Measurements from ENCODE around the gene FOXQ1.
"Not testable (repeated sequence)": the region's sequence is repeated elsewhere in the genome, so short reads cannot be mapped to it uniquely, and the experiment has no call there.

FOXQ1 gene

GRCh38 chr6:1324936-1325335, 13.0 kb downstream of the FOXQ1 start:
- no peak for DNase-seq

GRCh38 chr6:1325461-1326309, 13.8 kb downstream of the FOXQ1 start:
- no peak for DNase-seq

GRCh38 chr6:1326535-1327121, 14.7 kb downstream of the FOXQ1 start:
- DNase-seq: no peak

GRCh38 chr6:1327630-1328029, 15.7 kb downstream of the FOXQ1 start:
- no peak for DNase-seq

- DNase-seq: no peak
These were observed 16.4 kb downstream of the FOXQ1 start for GRCh38 chr6:1328129-1328800.

GRCh38 chr6:1329708-1330107, 17.8 kb downstream of the FOXQ1 start:
- DNase-seq: no peak

GRCh38 chr6:1334684-1335083, 22.8 kb downstream of the FOXQ1 start:
- DNase-seq: no peak

GRCh38 chr6:1335367-1336037, 23.6 kb downstream of the FOXQ1 start:
- DNase-seq: no peak

DNA sequence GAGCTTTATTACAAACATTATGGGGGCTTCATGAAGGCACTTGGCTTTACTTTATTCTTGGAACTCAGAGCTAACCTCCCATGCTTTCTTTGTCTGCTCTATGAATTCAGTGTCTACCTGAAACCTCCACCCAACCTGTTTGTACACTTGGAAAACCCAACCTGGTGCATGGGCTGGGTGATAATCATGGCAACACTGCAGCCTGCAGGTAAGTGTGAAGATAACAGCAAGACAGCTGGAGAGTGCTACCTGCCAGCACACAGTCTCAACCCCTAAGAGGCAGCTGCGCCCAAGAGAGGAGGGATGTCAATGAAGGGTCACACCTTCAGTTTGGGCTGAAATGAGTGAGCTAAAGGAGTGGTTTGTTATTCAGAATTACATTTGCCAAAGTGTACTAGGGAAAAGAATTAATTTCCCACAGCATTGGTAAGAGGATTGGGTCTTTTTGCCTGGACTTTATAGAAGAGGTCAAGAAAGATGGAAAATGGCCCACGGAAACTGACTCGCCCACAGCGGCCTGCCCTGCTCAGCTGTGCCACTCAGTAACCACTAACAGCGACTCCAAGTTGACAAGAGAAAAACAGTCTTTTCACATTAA, 24.4 kb downstream of the FOXQ1 start:
- DNase-seq: no peak

DNA sequence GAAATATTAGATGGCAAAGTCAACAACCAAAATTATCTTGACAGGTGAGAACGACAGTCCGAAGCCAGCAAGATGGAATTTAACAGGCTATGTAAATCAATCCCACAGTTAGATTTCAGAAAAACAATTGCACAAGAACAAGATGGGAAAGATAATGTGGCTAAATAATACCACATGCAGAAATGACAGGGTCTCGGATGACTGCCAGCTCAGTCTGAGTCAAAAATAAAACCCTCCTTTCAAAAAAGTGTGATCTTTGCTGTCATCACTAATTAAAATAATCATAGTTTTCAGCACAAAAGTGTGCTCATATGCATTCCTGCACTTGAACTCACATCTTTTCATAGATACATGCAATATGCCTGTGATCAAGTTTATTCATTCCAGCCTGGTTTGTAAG, 25.9 kb downstream of the FOXQ1 start:
- no peak for DNase-seq

DNA sequence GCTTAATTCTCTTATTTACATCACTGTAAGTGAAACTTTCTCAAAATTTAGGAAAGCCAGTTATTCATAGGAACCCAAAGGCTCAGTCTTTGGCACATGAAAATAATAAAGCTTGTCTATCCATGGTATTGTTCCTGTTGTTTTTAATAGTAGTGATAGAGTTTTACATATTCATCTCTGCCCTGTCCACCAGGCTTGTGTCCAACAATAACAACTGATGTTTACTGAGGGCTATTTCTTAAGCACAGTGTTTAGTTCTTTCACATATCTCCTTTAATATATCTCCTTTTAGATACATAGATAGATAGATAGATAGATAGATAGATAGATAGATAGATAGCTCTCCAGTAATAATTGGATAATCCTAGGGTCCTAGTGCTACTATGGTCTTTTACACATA, 34.2 kb downstream of the FOXQ1 start:
- DNase-seq: no peak

GRCh38 chr6:1346558-1347091, 34.7 kb downstream of the FOXQ1 start:
- no peak for DNase-seq

DNA sequence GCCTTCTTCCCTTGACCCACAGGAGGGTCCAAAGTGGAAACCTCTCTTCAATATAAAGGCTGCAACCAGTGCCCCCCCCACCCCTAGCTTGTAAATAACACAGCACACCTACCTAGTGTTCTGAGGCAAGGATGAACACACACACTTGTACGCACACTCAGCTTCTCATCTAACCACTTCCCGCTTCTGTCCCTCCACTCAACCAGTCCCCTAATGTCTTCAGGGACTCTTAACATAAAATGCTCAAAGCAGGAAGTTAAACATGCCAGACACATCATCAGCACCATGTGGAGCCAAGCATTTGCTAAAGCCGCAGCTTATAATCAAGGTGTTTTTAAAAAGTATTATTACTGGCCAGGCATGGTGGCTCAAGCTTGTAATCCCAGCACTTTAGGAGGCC, 35.3 kb downstream of the FOXQ1 start:
- DNase-seq: no peak

- no peak for DNase-seq
These were observed 36.8 kb downstream of the FOXQ1 start for GRCh38 chr6:1348675-1349074.

DNA sequence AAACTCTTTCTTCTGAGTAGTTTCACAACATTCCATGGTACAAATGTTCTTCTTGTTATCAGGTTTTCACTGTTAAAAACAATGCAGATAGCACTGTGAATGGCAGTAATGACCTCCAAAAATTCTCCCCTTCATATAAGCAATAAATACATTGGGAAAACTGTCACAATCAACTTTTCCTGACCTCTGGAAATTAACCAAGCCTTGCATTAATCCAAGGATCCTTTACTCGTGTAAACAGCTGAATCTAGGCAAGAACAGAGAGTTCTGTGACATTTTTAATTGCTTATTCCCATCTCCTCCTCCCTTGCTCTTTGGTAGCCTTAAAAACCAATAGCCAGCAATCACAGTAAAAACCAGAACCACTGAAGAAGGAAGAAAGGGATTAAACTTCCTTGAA, 37.8 kb downstream of the FOXQ1 start:
- no peak for DNase-seq

GRCh38 chr6:1351381-1352008, 39.6 kb downstream of the FOXQ1 start:
- DNase-seq: no peak

DNA sequence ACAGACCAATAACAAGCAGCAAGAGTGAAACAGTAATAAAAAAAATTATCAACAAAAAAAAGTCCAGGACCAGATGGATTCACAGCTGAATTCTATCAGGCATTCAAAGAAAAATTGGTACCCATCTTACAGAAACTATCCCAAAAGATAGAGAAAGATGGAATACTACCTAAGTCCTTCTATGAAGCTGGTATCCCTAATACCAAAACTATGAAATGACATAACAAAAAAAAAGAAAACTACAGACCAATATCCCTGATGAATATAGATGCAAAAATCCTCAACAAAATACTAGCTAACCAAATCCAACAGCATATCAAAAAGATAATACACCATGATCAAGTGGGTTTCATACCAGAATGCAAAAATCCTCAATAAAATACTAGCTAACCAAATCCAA, 43.2 kb downstream of the FOXQ1 start:
- not testable (repeated sequence) for DNase-seq

DNA sequence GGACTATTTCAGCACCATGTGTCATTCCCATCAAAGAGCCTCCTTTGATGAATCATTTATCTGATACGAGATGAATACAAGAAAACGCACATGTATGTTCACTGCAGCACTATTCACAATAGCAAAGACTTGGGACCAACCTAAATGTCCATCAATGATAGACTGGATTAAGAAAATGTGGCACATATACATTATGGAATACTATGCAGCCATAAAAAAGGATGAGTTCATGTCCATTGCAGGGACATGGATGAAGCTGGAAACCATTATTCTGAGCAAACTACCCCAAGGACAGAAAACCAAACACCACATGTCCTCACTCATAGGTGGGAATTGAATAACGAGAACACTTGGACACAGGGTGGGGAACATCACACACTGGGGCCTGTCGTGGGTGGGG, 49.8 kb downstream of the FOXQ1 start:
- not testable (repeated sequence) for DNase-seq

- no peak for DNase-seq
These were observed 50.7 kb downstream of the FOXQ1 start for GRCh38 chr6:1362643-1363042.

DNA sequence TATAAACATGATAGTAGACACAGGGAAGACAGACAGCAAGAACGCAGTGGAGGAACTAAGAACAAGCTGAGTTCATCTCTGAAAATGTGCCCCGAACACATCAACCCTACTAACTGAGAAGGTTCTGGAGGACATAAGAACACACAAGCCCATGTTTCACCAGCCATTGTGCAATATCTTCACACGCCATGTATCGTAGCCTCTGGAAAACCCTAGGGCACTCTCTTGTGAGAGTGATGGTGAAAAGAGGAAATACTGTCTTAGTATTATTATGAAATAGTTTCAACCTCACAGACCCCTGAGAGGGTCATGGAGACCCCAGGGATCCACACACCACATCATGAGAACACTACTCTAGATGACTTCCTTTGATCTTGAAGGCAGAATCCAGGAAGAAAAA, 51.4 kb downstream of the FOXQ1 start:
- DNase-seq: no peak

DNA sequence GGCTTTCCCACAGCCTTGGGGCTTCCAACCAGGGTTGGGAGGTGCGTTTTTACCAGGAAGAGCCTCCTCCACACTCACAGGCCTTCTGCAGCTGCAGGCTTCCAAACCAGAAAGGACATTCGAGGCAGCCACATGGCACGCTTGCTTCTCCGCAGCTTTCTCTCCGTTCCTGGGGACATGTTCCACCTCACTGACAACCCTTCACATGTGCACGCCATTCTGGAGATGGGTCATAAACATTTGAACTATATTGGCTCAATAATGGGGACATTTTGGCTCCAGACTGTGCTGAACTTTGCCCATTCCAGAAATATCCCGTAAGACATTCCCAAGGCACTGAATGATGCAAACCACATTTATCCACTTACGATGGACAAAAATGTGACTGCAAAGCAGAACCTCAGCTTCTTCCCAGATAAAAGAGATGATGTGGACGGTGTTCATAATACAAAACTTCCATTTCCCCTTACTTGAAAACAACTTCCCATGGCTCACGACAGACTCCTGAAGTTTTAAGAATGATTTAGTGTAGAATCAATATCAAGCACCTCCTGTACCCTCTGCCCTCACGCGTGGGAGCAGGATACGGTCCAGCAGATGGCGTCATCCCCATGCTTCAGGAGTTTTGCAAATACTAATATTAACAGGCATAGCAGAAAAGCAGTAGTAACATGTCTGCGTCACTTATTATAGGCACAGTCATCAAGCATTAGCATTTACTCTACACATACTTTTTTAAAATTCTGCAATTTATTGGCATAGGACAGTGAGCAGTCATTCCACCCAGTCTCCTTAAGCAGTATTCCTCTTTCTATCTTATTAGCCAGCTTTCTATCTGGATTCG, 52.1 kb downstream of the FOXQ1 start:
- peak; percentile 12 to 18 for DNase-seq

All from Kasumi-1 (cell line).